GM21447 (cell line): ENCODE results near the gene PRUNE2.
"Not testable (repeated sequence)": the region's sequence is repeated elsewhere in the genome, so short reads cannot be mapped to it uniquely, and the experiment has no call there.

ENCODE experiments used
- ATAC-seq: cut with Tn5 transposase; IDR thresholded peaks from one replicate; pipeline ENCODE4 v1.9.1; 2021; ENCODE audit not compliant: unreplicated experiment

The PRUNE2 gene

GRCh38 chr9:76873056-76873792 is 32.7 kb downstream of the PRUNE2 start:
- ATAC-seq, result no peak

GRCh38 chr9:76868897-76869296 is 37.0 kb downstream of the PRUNE2 start:
- no peak for ATAC-seq

GRCh38 chr9:76866689-76867088 is 39.2 kb downstream of the PRUNE2 start:
- no peak for ATAC-seq

GRCh38 chr9:76863832-76864231 is 42.1 kb downstream of the PRUNE2 start:
- no peak for ATAC-seq

GRCh38 chr9:76859860-76860259 is 46.1 kb downstream of the PRUNE2 start:
- no peak for ATAC-seq

DNA sequence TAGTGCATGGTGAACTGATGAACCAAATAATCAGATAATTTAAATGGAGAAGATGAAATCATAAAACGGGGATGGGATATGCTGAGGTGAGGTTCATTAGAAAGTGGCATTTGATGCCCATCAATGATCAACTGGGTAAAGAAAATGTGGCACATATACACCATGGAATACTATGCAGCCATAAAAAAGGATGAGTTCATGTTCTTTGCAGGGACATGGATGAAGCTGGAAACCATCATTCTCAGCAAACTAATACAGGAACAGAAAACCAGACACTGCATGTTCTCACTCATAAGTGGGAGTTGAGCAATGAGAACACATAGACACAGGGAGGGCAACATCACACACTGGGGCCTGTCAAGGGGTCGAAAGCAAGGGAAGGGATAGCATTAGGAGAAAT is 47.7 kb downstream of the PRUNE2 start:
- ATAC-seq, result not testable (repeated sequence)

GRCh38 chr9:76856016-76856415 is 49.9 kb downstream of the PRUNE2 start:
- ATAC-seq, result no peak

- no peak for ATAC-seq
These were observed 50.9 kb downstream of the PRUNE2 start for GRCh38 chr9:76855015-76855414.

DNA sequence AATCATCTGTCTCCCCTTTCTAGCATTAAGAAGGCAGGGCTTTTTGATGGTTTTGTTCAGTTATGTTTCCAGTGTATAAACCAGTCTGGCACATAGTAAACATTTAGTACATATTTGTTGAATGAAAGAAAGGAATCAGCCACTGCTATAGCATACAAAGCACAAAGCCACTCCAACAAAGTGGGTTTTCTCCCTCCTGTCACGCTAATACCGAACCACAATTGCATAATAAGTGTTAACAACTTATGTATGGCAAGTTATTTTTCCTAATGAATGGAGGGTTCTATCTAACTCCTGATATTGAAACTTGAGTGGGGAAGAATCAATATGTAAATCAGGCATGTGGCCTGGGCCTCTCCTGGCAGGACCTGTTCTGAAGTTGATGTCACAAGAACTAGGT is 53.9 kb downstream of the PRUNE2 start:
- ATAC-seq, result no peak

DNA sequence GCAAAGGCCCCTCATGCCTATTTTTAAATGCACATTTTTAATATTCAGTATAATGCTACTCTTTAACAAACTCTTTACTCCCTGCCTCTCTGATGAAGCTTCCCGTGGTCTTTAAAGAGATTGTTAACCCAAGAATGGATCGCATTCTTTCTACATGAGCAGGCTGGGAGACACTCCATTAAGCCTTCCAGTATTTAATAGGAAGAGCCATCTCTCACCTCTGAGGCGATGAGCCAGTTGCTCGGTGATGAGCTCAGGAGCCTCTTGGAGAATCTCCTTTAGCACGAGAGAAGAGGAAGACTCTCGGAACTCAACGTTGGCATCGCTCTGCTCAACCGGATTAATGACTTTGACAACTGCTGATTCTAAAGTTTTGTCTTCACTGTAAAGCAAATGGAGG is 59.6 kb downstream of the PRUNE2 start:
- ATAC-seq, result no peak

DNA sequence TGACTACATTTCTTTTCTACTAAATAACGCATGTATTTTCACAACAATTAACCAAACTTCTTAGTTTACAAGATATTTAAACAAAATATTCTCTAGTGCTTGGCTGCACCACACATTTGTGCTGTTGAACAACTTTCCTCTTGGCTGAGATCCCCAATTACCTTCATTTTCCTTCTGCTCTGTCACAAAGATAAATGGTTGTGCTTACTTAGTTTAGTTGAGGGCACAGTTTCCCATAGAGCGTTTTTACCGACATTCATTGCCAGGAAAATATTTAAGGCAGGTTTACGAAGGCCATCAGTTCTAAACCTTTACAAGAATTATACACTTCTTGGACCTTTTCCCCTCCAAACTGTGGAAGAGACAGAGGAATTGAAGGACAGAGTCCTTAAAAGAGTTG is 60.7 kb downstream of the PRUNE2 start:
- no peak for ATAC-seq

DNA sequence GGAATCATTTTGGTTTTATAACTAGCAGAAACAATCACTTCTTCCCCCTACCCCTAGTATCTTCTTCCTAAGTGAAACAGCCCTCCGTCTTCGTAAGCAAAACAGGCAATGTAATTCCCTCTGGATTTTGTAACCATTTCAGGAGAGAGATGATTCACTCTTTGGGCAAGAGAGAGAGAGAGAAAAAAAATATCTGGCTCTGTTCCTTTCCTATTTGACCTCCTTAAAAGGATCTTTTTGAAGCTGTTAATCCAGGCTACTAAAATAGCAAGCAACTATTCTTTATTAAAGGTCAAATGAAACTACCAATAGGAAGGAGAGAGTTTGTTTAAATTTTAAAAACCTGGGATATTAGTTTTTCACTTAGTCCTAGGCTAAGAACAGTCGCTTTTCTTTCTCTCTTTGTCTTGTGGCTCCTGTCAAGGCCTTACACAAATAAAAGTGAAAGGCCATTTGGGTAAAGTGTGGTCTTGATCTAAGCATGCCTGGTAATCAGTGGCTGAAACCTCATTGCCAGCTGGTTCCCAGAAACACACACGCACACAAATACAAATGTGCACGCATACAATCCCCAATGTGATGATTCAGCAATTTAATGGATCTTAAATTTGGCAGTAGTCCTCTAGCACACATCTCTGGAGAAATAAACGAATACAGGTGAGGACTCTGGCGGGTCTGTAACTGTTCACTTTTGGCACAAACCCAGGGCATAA is 70.2 kb downstream of the PRUNE2 start:
- ATAC-seq, result no peak

GRCh38 chr9:76828447-76828846 is 77.5 kb downstream of the PRUNE2 start:
- ATAC-seq, result no peak

DNA sequence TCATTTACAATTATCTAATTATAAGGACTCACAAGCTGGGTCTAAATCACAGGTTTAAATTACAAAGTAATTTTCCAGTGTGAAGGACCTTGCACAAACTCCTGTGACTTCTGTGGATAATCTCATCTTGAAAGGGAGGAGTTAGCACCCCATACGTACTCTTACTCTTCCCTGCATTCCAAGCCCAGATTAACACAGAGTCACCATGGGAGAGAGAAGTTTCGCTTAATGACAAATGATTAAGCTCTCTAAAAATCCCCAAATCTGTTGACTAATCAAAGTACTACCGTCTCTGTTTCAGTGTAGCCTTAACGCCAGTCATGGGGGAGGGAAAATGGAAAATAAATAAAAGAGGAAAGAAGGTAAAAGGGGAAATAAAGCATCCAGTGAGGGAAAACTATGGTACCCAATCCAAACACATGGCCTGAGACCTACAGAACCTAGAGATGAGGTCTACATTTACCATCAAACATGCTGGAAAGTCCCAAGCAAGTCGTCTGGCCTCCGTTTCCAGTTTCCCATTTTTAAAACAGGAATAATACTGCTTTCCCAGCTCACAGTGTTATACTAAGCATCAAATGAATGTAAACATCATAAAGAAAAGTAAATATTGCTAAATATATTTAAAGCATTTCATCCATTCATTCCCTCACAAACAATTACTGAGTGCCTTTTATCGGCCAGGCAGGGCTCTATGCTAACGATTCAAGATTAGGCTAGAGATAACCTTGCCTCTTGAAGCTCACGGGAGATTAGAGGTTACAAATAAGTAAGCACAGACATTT is 78.4 kb downstream of the PRUNE2 start:
- no peak for ATAC-seq

- ATAC-seq, result no peak
These were observed 85.5 kb downstream of the PRUNE2 start for GRCh38 chr9:76820431-76820830.

DNA sequence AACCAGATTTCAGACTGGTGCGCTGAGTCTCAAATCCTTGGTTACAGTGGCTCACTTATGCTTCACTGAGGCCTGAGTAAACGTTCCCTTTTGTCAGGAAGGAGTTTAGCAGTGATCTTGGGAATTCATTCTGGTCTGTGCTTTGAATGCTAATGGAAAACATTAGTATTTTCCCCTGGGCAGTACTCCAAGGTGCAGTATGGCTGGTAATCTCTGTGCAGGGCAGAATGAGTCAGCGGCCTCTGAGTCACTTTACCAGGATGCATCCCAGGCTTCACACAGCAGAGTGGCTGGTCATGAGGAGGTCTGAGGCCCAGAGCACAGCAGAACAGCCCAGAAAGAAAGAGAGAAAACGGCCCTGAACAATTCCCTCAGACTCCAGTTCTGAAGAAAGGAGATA is 87.6 kb downstream of the PRUNE2 start:
- no peak for ATAC-seq

DNA sequence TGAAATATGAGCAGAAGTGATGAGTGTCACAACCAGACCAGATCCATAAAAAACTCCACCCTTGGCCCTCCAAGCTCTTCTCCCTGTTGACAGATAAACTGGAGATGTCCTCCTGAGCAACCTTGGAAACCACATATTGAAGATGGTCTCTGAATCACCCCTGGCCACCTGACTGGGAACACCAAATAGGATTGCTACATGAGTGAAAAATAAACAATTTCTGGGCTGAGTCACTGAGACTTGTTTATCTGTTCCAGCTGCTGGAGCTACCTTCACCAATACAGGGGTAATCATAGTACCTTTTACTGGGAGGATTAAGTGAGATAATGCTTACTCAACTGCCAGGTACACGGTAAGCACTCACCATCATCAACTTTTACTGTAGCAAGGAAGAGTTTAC is 88.4 kb downstream of the PRUNE2 start:
- no peak for ATAC-seq

- ATAC-seq, result no peak
These were observed 93.3 kb downstream of the PRUNE2 start for GRCh38 chr9:76812591-76812990.

DNA sequence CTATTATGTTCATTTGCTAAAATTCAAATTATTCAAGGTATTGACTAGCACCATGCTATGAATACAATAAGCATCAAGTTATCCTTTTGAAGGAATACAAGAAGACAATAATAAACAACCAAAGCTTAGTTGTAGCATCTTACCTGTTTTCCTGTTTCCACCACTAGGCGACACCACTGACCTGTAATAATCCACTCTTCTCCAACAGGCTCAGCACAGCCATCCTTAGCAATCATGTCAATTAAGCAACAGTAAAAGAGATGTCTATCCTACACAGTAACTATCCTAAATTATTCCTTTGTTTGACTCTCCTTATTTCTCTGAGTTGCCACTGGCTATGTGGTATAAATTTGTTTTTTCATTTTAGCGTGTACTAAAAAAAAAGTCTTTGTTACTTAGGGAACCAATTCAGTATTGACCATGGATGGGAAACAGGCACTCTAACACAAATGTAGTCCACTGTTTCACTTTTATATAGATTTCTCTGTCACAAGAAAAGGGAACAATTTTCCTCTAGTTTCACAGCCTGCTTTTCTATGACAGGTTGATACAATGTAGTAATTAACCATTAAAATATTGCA is 95.4 kb downstream of the PRUNE2 start:
- ATAC-seq, result no peak

DNA sequence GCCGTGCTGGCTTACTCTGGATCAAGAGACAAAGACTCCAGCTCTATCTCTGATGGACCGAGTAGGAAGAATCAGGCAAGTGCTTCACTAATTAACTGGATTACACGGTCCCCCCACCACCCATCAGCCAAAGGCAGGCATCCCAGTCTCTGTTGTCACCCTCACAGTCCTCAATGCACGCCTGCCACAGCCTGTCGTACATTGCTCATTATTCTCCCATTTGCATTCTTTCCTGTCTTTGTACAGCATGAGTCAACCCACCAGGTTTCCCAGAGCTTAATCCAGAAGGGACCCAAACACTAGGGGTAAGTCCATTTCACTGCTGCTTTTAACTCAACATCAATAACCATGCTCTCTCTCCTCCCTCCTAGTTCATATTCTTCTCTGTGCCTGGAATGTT is 97.3 kb downstream of the PRUNE2 start:
- ATAC-seq, result no peak

- no peak for ATAC-seq
These were observed 102.2 kb downstream of the PRUNE2 start for GRCh38 chr9:76803762-76804161.

GRCh38 chr9:76803083-76803482 is 102.8 kb downstream of the PRUNE2 start:
- ATAC-seq, result no peak
